Measurements from ENCODE around the gene GIGYF2.
"Not testable (repeated sequence)": the region's sequence is repeated elsewhere in the genome, so short reads cannot be mapped to it uniquely, and the experiment has no call there.

GIGYF2 gene

DNA sequence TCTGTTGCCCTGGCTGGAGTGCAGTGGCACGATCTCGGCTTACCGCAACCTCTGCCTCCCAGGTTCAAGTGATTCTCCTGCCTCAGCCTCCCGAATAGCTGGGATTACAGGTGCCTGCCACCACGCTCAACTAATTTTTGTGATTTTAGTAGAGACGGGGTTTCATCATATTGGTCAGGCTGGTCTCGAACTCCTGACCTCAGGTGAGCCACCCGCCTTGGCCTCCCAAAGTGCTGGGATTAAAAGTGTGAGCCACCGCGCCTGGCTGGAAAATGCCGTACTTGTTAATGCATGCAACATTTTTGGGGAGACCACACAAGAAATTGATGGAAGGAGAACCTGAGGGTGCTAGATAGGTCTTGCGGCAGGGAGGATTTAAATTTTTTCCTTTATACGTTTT lies 6.0 kb upstream of the GIGYF2 start:
- DNase-seq, result not testable (repeated sequence)

DNA sequence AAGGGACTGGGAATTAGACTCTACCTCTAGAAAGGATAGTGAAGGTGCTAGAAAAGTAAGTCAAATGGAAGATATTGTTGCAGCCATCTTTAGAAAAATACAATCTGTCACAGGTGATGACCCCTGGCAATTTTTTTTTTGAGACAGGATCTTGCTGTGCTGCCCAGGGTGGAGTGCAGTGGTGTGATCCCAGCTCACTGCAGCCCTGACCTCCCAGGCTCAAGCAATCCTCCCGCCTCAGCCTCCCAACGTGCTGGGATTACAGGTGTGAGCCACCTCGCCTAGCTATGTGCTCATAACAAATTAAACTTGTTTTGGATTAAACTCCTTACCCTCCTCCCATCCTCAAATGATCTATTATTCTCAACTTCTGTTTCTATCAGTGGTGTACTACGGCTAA lies 3.8 kb upstream of the GIGYF2 start:
- DNase-seq, result no peak

DNA sequence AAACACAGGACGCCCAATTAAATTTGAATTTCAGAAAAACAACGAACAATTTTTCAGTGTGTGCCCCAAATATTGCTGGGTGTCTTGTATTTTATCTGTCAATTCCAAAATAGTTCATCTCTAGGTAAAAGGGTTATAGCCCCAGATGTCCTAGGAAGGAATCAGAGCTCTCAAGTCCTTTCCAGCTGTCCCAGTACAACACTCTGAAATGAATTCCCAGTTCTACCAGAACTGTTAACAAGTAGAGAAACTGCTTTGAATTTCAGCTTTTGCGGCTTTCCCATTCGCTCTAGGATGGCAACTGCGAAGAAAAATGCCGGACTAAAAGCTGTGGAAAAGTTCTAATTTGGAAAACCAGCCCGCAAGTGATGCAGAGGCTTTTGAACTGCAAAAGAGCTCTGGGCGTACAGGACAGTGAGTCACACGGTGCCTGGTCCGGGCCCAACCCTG lies 497 bp upstream of the GIGYF2 start:
- DNase-seq, result no peak

- no peak for DNase-seq
Measured at GRCh38 chr2:232697807-232698110, 628 bp downstream of the GIGYF2 start.

DNA sequence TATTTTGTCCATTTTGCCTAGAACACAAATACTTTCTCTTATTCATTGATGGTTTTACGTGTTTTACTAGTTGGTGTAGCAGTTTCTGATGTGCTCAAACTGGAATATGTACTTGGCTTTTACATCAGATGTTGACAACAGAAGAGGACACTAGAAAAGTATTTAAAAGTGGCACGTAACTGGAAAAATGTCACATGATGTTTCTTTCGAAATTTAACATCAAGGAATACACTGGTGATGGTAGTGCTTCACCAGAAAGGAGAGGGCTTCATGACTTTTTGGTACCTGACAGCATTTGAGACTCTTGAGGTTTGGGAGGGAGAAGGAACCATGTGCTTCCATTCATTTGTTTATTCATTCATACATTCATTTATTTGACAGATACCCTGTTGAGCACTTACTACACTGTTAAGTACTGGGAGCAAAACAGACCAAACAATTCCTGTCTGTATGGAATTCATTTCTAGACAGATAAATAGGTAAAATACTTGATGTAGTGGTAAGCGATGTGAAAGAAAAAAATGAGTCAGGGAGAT lies 1.5 kb downstream of the GIGYF2 start:
- DNase-seq, result no peak

DNA sequence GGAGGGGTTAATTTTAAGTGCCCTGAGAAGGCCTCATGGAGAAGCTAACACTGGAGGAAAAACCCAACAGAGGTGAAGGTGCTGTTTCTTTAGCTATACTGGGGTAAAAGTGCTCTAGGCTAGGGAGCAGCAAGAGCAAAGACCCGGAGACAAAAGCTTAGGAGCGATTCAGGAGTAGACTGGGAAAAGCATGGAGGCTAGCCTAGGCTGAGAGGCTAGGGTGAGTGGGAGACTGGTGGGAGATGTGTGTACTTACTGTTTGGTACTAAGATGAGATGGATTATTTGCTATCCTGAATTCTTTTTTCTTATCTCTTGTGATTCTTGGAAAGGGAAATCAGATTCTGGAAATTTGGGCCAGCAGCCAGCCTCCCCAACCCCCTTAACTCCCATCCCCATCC lies 2.0 kb downstream of the GIGYF2 start:
- no peak for DNase-seq

GRCh38 chr2:232700154-232700553 lies 3.0 kb downstream of the GIGYF2 start:
- DNase-seq, result no peak

DNA sequence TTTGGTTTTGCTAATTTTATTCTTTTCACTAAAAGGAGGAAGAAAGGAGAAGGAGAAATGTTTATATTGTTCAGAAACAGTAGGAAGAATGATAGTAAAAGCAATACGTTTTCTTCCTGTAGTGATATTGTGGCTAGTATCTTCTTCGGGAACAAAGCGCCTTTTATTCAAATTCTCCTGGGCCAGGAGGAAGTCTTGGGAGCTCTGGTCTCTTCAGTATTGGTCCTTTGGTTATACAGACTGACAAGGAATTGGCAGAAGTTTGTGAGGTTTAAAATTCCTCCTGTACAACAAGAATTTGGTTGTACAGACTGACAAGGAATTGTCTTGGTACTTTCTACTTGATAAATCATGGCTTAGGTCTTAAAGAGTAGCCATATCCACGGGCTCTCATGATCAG lies 9.9 kb downstream of the GIGYF2 start:
- no peak for DNase-seq

DNA sequence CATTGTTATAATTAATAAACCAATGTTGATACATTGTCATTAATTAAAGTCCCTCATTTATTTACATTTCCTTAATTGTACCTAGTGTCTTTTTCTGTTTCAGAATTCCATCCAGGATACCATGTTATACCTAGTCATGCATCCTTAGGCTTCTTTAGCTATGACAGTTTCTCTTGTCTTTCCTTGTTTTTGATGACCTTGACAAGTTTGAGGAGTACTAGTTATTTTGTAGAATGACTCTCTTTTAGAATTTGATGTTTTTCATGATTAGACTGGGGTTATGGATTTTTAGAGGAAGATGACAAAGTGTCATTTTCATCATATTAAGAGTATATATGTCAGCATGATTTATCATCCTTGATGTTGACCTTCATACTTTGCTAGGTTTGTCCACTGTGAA lies 16.4 kb downstream of the GIGYF2 start:
- DNase-seq, result no peak

DNA sequence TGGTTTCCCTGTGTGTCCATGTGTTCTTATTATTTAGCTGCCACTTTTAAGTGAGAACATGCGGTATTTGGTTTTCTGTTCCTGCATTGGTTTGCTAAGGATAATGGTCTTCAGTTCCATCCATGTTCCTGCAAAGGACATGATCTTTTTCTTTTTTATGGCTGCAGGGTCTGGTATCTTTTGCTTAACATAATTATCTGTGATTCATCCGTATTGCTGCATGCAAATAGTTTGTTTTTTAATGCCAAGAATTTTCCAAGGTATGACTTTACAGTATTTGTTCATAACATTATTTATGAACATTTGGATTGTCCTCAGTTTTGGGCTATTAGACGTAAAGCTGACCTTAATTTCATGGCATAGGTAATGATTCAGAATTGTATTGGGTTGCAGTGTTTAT lies 17.8 kb downstream of the GIGYF2 start:
- DNase-seq, result no peak

DNA sequence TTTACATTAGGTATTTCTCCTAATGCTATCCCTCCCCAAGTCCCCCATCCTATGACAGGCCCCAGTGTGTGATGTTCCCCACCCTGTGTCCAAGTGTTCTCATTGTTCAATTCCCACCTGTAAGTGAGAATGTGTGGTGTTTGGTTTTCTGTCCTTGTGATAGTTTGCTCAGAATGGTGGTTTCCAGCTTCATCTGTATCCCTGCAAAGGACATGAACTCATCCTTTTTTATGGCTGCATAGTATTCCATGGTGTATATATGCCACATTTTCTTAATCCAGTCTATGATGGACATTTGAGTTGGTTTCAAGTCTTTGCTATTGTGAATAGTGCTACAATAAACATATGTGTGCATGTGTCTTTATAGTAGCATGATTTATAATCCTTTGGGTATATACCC lies 22.9 kb downstream of the GIGYF2 start:
- DNase-seq, result not testable (repeated sequence)

- DNase-seq, result no peak
Measured at GRCh38 chr2:232721261-232721660, 24.1 kb downstream of the GIGYF2 start.

DNA sequence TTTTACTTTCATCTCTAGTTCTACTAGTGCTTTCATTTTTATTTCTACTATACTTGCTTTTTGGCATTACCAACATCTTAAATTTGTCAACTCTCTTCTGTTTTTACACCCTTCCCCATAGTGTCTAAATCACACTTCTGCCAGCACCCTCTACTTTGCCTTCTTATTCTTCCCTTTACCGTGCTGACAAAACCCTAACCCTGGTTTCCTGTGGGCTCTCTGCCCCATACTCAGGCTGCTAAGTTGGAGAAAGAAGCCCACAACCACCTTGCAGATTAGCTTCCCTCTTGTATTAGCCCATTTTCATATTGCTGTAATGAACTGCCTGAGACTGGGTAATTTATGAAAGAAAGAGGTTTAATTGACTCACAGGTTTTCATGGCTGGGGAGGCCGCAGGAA lies 24.8 kb downstream of the GIGYF2 start:
- DNase-seq, result no peak

DNA sequence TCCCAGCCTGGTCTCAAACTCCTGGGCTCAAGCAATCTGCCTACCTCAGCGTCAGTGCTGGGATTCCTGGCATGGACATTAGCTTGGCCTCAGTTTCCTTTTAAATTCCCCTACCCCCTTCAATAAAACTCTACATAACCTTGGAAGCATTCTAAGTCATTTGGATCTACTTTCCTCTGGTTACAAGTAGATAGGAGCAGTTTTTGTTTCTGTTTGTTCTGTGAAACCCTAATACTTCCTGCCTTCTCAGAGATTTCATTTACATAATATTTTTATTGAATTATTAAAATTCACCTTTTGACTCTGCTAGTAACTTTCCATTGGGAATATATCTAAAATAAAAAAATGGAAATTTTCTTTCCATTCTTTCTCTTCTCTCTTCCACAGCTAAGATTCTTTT lies 25.9 kb downstream of the GIGYF2 start:
- no peak for DNase-seq

- no peak for DNase-seq
Measured at GRCh38 chr2:232728785-232729184, 31.7 kb downstream of the GIGYF2 start.

DNA sequence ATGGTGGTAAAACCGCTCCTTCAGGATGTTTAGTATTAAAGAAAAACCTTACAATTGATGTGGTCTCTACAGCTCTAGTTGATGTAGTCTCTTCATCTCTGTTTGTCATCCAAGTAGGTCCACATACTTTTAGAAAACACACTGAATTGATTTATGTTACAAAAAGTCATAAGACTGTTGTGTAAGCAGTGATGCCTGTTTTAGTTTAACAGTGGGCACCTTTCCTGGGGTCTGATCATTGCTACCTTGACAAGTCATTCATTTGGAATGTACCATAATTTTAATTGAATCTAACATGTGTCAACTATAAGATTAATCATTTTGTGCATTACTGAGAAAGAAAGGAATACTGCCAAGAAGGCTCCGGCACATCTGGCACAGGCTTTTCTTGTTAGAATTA lies 34.3 kb downstream of the GIGYF2 start:
- no peak for DNase-seq

- no peak for DNase-seq
Measured at GRCh38 chr2:232741294-232741693, 44.2 kb downstream of the GIGYF2 start.

- DNase-seq, result no peak
Measured at GRCh38 chr2:232741972-232742371, 44.8 kb downstream of the GIGYF2 start.

DNA sequence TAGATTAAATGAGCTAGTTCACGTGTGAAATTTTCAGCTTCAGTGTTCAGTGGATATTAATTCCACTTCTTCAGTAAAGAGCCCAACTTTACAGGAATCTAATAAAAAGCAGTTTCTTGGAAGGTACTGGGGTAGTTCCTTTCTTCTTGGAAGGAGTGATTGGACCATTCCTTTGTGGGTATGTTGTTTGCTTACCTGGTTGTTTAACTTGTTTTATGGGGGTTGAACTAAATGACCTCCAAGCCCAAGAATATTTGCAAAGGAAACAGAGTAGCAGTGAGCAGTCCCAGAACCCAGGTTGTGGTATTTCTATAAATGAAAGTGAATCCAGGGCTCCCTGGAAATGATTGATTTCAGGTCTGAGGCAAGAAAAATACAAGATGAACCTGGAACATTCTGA lies 47.8 kb downstream of the GIGYF2 start:
- no peak for DNase-seq

DNA sequence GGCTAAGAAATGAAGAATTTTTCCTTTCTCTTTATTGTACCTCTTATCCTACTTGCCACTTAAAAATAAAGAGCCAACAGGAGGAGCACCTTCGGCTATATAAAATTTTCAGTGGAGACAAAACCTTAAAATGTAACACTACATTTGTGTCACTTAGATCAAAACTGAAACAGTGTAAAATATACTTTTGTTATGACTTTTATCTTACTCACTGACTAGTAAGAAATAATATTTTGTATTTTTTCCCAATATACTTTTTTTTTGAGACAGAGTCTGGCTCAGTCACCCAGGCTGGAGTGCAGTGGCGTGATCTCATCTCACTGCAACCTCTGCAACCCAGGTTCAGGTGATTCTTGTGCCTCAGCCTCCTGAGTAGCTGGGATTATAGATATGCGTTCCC lies 50.9 kb downstream of the GIGYF2 start:
- DNase-seq, result no peak

DNA sequence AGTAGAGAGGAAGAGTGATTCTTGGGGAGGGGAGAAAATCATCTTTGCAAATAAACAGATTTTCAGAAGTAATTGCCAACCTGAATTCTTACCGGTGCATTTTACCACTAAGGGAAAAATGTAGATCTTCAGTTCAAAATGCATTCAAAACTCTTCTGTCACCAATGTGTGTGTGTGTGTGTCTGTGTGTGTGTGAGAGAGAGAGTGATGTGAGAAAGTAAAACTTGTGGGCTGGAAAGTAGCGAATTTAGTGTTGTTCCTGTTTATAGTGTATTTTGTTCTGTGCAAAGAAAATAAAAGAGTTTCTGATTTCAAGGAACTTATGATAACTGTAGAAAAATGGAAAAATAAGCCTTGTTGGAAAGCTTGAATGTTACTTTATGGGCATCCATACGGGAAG lies 52.2 kb downstream of the GIGYF2 start:
- no peak for DNase-seq

DNA sequence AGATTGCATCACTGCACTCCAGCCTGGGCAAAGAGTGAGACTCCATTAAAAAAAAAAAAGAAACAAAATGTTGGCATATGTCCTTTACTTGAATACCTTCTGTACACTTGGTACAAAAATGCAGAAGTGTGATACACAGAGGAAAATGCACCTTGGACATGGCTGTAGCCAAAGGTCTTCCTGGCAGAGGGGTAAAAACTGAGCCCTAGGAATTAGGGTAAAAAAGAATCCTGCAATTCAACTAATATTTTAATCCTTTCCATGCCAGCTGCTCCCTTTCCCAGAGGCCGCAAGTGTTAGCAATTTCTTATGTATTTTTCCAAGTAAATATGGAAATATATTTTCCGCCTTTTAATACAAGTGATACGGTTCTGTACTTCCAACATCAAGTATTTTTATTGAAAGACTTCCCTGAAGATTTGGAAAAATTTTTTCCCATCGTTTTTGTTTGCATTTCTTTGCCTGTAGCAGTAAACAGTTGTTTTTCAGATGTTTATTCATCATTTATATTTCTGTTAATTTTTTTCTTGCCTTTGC lies 53.1 kb downstream of the GIGYF2 start:
- no peak for DNase-seq

- DNase-seq, result no peak
Measured at GRCh38 chr2:232757905-232758304, 60.8 kb downstream of the GIGYF2 start.

GRCh38 chr2:232761301-232761907 lies 64.3 kb downstream of the GIGYF2 start:
- no peak for DNase-seq

GRCh38 chr2:232767866-232768265 lies 70.7 kb downstream of the GIGYF2 start:
- no peak for DNase-seq
